GM23248 (cell line): ENCODE results near the gene SARDH.

ENCODE experiments used
- EZH2 ChIP-seq: fragments of 200-600 bp; sonication (generic); IDR thresholded peaks from 2 replicates; pipeline ENCODE4 v1.6.1; 2018; ENCODE audit warnings: antibody characterized with exemption, mild to moderate bottlenecking; ENCODE audit not compliant: insufficient read depth, poor library complexity, severe bottlenecking
- EZH2phosphoT487 ChIP-seq: fragments of 200-600 bp; sonication (generic); IDR thresholded peaks from 2 replicates; pipeline ENCODE4 v1.6.1; 2018; ENCODE audit warnings: antibody characterized with exemption, moderate library complexity, mild to moderate bottlenecking, low read depth; ENCODE audit not compliant: insufficient read depth

GRCh38 chr9:133700819-133701320 is 37.3 kb downstream of the SARDH start:
- TF ChIP-seq EZH2 = no peak
- no peak for TF ChIP-seq EZH2phosphoT487
